CD14-positive monocyte (primary cell): ENCODE results near the gene SMLR1. TPM values are rescaled to one million over a fixed set of nuclear protein-coding genes. Genes with fewer than 3 reads are reported as not detected.

ENCODE experiments used
- DNase-seq, 3 donors: peaks; one replicate each; pipeline ENCODE4 v3.0.0-alpha.2; 2011 to 2022
- H2AFZ ChIP-seq: 2 replicates; pipeline ENCODE4 v1.6.0; 2012; ENCODE audit warnings: mild to moderate bottlenecking, low read depth, low read length, inconsistent platforms; ENCODE audit not compliant: insufficient read depth, poor library complexity, severe bottlenecking
- H3K27ac ChIP-seq, 2 donors: 1 replicate in 1 of 2; 2 replicates in 1 of 2; pipeline ENCODE4 v1.5.1; 2012 to 2013; ENCODE audit warnings: low read length in 2 of 2, control low read depth in 1 of 2, inconsistent platforms in 1 of 2, low read depth in 1 of 2, mild to moderate bottlenecking in 1 of 2
- H3K27me3 ChIP-seq, 2 donors: one replicate each; pipeline versions ENCODE4 v1.6.0 to v1.6.1; 2011 to 2013; ENCODE audit warnings: low read length in 2 of 2; ENCODE audit not compliant: control insufficient read depth in 2 of 2, insufficient read depth in 2 of 2
- H3K36me3 ChIP-seq, 2 donors: replicated peaks in 1 of 2; 1 replicate in 1 of 2; 2 replicates in 1 of 2; pipeline versions ENCODE4 v1.5.1 to v1.6.1; 2012 to 2013; ENCODE audit warnings: low read length in 2 of 2, control low read depth in 1 of 2, inconsistent platforms in 1 of 2, mild to moderate bottlenecking in 1 of 2; ENCODE audit not compliant: insufficient read depth in 2 of 2, control insufficient read depth in 1 of 2
- H3K4me1 ChIP-seq, 2 donors: 1 replicate in 1 of 2; 2 replicates in 1 of 2; pipeline versions ENCODE4 v1.5.1 to v1.6.1; 2012 to 2013; ENCODE audit warnings: low read length in 2 of 2, control low read depth in 1 of 2, inconsistent platforms in 1 of 2, mild to moderate bottlenecking in 1 of 2, moderate library complexity in 1 of 2; ENCODE audit not compliant: insufficient read depth in 2 of 2, control insufficient read depth in 1 of 2
- H3K4me2 ChIP-seq: replicated peaks from 2 replicates; pipeline ENCODE3; 2012; ENCODE audit warnings: low read length, moderate library complexity, mild to moderate bottlenecking; ENCODE audit not compliant: poor library complexity, severe bottlenecking; ENCODE audit errors: extremely low read depth
- H3K4me3 ChIP-seq, 3 experiments: fragments of 200-600 bp in 1 of 3; sonication (generic) in 1 of 3; replicated peaks in 1 of 3; 1 replicate in 2 of 3; 2 replicates in 1 of 3; pipeline ENCODE4 v1.5.1; 2011 to 2013; ENCODE audit warnings: low read length in 3 of 3, mild to moderate bottlenecking in 3 of 3, control low read depth in 2 of 3, low read depth in 2 of 3, inconsistent platforms in 1 of 3, moderate library complexity in 1 of 3
- H3K79me2 ChIP-seq: 2 replicates; pipeline ENCODE4 v1.6.0; 2012; ENCODE audit warnings: mild to moderate bottlenecking, control low read depth, inconsistent platforms, low read length, moderate library complexity; ENCODE audit not compliant: insufficient read depth
- H3K9ac ChIP-seq: 2 replicates; pipeline ENCODE4 v1.6.0; 2017; ENCODE audit warnings: low read length, mild to moderate bottlenecking; ENCODE audit not compliant: insufficient read depth, poor library complexity, severe bottlenecking
- H3K9me3 ChIP-seq, 2 donors: replicated peaks in 1 of 2; 1 replicate in 1 of 2; 2 replicates in 1 of 2; pipeline versions ENCODE4 v1.5.1 to v1.6.1; 2012 to 2013; ENCODE audit warnings: low read length in 2 of 2, control low read depth in 1 of 2; ENCODE audit not compliant: control insufficient read depth in 1 of 2, insufficient read depth in 1 of 2
- H4K20me1 ChIP-seq: 2 replicates; pipeline ENCODE4 v1.6.0; 2012; ENCODE audit warnings: mild to moderate bottlenecking, low read length, control low read depth, moderate library complexity; ENCODE audit not compliant: insufficient read depth
- H3K27ac Mint-ChIP-seq, 7 donors: one replicate each; pipeline ENCODE4 v1.8.0; 2020; ENCODE audit warnings: mild to moderate bottlenecking in 7 of 7, mixed read lengths in 7 of 7, moderate library complexity in 6 of 7, inconsistent platforms in 2 of 7
- H3K27me3 Mint-ChIP-seq, 3 donors: one replicate each; pipeline ENCODE4 v1.8.0; 2021 to 2022; ENCODE audit warnings: low read depth in 3 of 3, mild to moderate bottlenecking in 3 of 3, mixed read lengths in 3 of 3, moderate library complexity in 3 of 3, inconsistent platforms in 1 of 3
- H3K36me3 Mint-ChIP-seq, 2 donors: one replicate each; pipeline ENCODE4 v1.8.0; 2020; ENCODE audit warnings: mixed read lengths in 2 of 2, inconsistent platforms in 1 of 2, mild to moderate bottlenecking in 1 of 2
- H3K4me1 Mint-ChIP-seq: one replicate; pipeline ENCODE4 v1.8.0; 2020; ENCODE audit warnings: mild to moderate bottlenecking, mixed read lengths
- H3K4me3 Mint-ChIP-seq, 2 donors: one replicate each; pipeline ENCODE4 v1.8.0; 2020; ENCODE audit warnings: mild to moderate bottlenecking in 2 of 2, mixed read lengths in 2 of 2, moderate library complexity in 1 of 2
- H3K9me3 Mint-ChIP-seq, 7 donors: one replicate each; pipeline ENCODE4 v1.8.0; 2020 to 2022; ENCODE audit warnings: mixed read lengths in 7 of 7, mild to moderate bottlenecking in 6 of 7, moderate library complexity in 6 of 7, inconsistent platforms in 2 of 7
- WGBS: methylation state at CpG from one replicate; pipeline ENCODE4 v1.1.5; 2013; ENCODE audit warnings: missing lambda C conversion rate; ENCODE audit not compliant: insufficient coverage; 5-methylcytosine and 5-hydroxymethylcytosine counted together
- intact Hi-C, 2 donors: fragments of 100-400 bp; cut with micrococcal nuclease; formaldehyde crosslinking; loops; one replicate each; pipeline versions ENCODE4 v1.15.0 to v1.15.1; 2023
- polyA plus RNA-seq, 3 donors: library from polyadenylated mRNA; depleted of rRNA in 1 of 3; unstranded in 2 of 3; stranded (reverse) in 1 of 3; fragments of 300-500 nt in 2 of 3; fragments of >200 nt in 1 of 3; fragmentation: Illumina TruSeq in 2 of 3; gene quantifications; 1 replicate in 2 of 3; 2 replicates in 1 of 3; pipeline ENCODE4 v1.2.3, GENCODE V29; 2012 to 2021
- TF ChIP-seq, protein P1 (sequence below): fragments of 200-600 bp; IDR thresholded peaks from one replicate; pipeline ENCODE4 v1.8.0; 2022; ENCODE audit warnings: antibody characterized with exemption, mild to moderate bottlenecking

SMLR1 gene
- polyA plus RNA-seq, 3 donors: not detected

DNA sequence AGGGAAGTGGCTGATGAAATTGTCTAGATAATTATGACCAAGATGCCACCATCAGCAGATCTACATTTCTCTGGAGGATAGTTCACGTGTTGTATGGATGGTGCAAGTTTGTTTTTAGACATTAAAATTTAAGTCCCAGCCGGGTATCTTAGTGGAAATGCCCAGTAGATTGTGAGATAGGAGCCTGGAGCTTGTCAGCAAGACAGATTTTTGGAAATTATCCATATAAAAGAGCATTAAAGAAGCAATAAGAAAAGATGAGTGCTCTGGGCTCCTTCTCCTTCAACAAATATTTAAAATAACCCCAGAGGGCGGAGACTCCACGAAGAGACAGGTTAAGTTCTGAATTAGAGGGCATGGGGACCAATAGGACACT, 47.6 kb upstream of the SMLR1 start:
- H3K27me3 ChIP-seq: no peaks in the 10 kb centered on the region
- WGBS: 70% methylated on average over 2 of the region's 4 CpGs
- TF ChIP-seq, protein P1, sequence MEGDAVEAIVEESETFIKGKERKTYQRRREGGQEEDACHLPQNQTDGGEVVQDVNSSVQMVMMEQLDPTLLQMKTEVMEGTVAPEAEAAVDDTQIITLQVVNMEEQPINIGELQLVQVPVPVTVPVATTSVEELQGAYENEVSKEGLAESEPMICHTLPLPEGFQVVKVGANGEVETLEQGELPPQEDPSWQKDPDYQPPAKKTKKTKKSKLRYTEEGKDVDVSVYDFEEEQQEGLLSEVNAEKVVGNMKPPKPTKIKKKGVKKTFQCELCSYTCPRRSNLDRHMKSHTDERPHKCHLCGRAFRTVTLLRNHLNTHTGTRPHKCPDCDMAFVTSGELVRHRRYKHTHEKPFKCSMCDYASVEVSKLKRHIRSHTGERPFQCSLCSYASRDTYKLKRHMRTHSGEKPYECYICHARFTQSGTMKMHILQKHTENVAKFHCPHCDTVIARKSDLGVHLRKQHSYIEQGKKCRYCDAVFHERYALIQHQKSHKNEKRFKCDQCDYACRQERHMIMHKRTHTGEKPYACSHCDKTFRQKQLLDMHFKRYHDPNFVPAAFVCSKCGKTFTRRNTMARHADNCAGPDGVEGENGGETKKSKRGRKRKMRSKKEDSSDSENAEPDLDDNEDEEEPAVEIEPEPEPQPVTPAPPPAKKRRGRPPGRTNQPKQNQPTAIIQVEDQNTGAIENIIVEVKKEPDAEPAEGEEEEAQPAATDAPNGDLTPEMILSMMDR: no peak
- H3K79me2 ChIP-seq: no peaks in the 10 kb centered on the region
- Mint-ChIP-seq H3K4me1 (peaks cover 17% of the 10 kb centered on the region), H3K4me3 (no peak overlapping the region), H3K27me3 (no peaks in the 10 kb centered on the region), H3K27ac (no peak overlapping the region), H3K36me3 (no peaks in the 10 kb centered on the region), H3K9me3 (peaks cover 0 to 6% (median 3%) of the 10 kb centered on the region in 7 donors)
- no peaks in the 10 kb centered on the region for H4K20me1 ChIP-seq
- intact Hi-C loops: no loop called here
- H3K9me3 ChIP-seq: no peaks in the 10 kb centered on the region
- H2AFZ ChIP-seq: no peak overlapping the region
- H3K36me3 ChIP-seq: no peaks in the 10 kb centered on the region
- H3K4me1 ChIP-seq: peaks cover 0 to 6% of the 10 kb centered on the region in 2 donors
- no peak overlapping the region for H3K27ac ChIP-seq
- no peak overlapping the region for H3K9ac ChIP-seq
- H3K4me2 ChIP-seq: no peak overlapping the region
- no peak for DNase-seq
- no peak overlapping the region for H3K4me3 ChIP-seq

DNA sequence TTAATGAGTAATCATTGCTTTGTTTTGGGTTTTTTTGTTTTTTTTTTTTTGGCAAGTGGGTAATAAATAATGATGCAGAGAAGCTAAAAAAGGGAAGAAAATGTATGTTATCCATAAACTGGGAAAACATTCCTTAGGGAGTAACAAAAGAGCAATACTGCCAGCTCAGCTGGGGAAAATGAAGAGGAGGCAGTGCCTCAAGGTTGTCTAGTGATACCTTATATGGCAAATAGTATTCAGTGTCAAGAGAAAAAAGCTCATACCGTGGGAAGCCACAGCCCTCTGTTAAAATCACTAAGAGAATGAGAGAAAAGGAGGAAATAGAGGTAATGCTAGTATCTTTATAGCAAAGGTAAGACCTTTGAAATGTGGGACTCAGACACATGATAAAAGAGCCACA, 47.1 kb upstream of the SMLR1 start:
- no peak overlapping the region for H3K27ac Mint-ChIP-seq
- Histone ChIP-seq H3K4me1 (peaks cover 0 to 6% of the 10 kb centered on the region in 2 donors), H2AFZ (no peak overlapping the region), H3K79me2 (no peaks in the 10 kb centered on the region), H3K4me2 (no peak overlapping the region), H4K20me1 (no peaks in the 10 kb centered on the region), H3K36me3 (no peaks in the 10 kb centered on the region), H3K27ac (no peak overlapping the region), H3K9ac (no peak overlapping the region), H3K4me3 (no peak overlapping the region), H3K27me3 (no peaks in the 10 kb centered on the region), H3K9me3 (no peaks in the 10 kb centered on the region)
- DNase-seq: no peak
- H3K4me1 Mint-ChIP-seq: peaks cover 17% of the 10 kb centered on the region
- no peaks in the 10 kb centered on the region for H3K27me3 Mint-ChIP-seq
- no peaks in the 10 kb centered on the region for H3K36me3 Mint-ChIP-seq
- peaks cover 0 to 6% (median 3%) of the 10 kb centered on the region in 7 donors for H3K9me3 Mint-ChIP-seq
- H3K4me3 Mint-ChIP-seq: no peak overlapping the region
- TF ChIP-seq, protein P1: no peak
- intact Hi-C loops: no loop called here
- no CpG with 5 or more reads among the region's 1 CpG for WGBS
